H54 (cell line): ENCODE results near the gene TNS3.

Experiments
- DNase-seq: peaks from one replicate; pipeline ENCODE4 v3.0.0; 2011; ENCODE audit warnings: low spot score, mixed read lengths; ENCODE audit not compliant: insufficient read length
- FAIRE-seq: peaks from 3 replicates; lab custom pipeline; 2011; peaks lifted over from hg19 to GRCh38; lab: Jason Lieb, UNC
- POLR2A ChIP-seq: IDR thresholded peaks from 2 replicates; pipeline ENCODE4 v1.6.1; 2011; ENCODE audit warnings: low read depth, mild to moderate bottlenecking, low read length

The TNS3 gene

GRCh38 chr7:47415318-47416212, 166.3 kb downstream of the TNS3 start:
- DNase-seq (no peak), FAIRE-seq (no peak)
- no peak for TF ChIP-seq POLR2A

GRCh38 chr7:47414342-47415317, 167.3 kb downstream of the TNS3 start:
- no peak for FAIRE-seq
- no peak for TF ChIP-seq POLR2A
- DNase-seq = no peak

GRCh38 chr7:47413526-47414341, 168.2 kb downstream of the TNS3 start:
- no peak for TF ChIP-seq POLR2A
- no peak for FAIRE-seq
- no peak for DNase-seq

GRCh38 chr7:47411901-47412300, 170.0 kb downstream of the TNS3 start:
- FAIRE-seq = no peak
- TF ChIP-seq POLR2A = no peak
- DNase-seq = no peak

- TF ChIP-seq POLR2A = no peak
- FAIRE-seq (no peak), DNase-seq (no peak)
These were observed 170.5 kb downstream of the TNS3 start for GRCh38 chr7:47411281-47411869.

- FAIRE-seq = no peak
- TF ChIP-seq POLR2A = no peak
- DNase-seq = no peak
These were observed 173.2 kb downstream of the TNS3 start for GRCh38 chr7:47408675-47409074.

GRCh38 chr7:47407821-47408674, 173.9 kb downstream of the TNS3 start:
- FAIRE-seq (no peak), DNase-seq (no peak)
- TF ChIP-seq POLR2A = no peak

- FAIRE-seq = no peak
- no peak for TF ChIP-seq POLR2A
- no peak for DNase-seq
These were observed 174.8 kb downstream of the TNS3 start for GRCh38 chr7:47407136-47407535.

GRCh38 chr7:47406801-47407129, 175.1 kb downstream of the TNS3 start:
- FAIRE-seq = no peak
- no peak for DNase-seq
- no peak for TF ChIP-seq POLR2A

GRCh38 chr7:47405921-47406800, 175.8 kb downstream of the TNS3 start:
- no peak for DNase-seq
- TF ChIP-seq POLR2A = no peak
- FAIRE-seq = no peak

GRCh38 chr7:47405286-47405904, 176.5 kb downstream of the TNS3 start:
- no peak for FAIRE-seq
- no peak for DNase-seq
- TF ChIP-seq POLR2A = no peak
